ENCODE results near the gene KLF6.

Gene KLF6

GRCh38 chr10:3792710-3793219, 7.8 kb upstream of the KLF6 start:
- DNase-seq (ENCODE audit: low read depth, low spot score), result no peak

DNA sequence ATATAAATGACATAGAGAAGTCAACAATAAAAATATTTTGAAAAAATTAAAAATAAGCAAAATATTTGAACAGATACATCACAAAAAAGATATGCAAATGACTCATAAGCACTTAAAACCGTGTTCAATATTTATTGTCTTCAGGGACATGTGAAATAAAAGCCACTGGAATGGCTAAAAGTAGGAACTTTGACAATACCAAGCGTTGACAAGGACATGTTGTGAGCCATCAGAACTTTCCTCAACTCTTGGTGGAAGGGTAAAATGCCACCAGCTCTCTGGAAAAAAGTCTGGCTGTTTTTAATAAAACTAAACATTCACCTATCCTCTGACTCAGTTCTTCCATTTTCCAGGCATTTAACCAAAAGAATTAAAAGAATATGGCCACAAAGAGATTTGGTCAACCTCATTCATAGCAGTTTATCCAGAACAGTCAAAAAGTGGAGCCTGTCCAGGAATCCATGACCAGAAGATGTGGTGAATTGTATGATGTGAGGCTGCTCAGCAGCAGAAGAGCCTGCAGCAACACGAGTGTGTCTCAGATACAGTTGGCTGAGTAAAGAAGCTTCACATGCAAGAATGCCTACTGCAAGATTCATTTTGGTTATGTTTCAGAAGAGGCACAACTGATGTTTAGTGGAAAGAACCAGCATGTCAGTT, 7.1 kb upstream of the KLF6 start:
- DNase-seq (ENCODE audit: low read depth, low spot score), result no peak
- H3K4me3 ChIP-seq (ENCODE audit: low read length), result no peak overlapping the region

More at GRCh38 chr10:3792710-3793219, 7.8 kb upstream of the KLF6 start:
- H3K4me3 ChIP-seq (ENCODE audit: low read length), result no peak overlapping the region

DNA sequence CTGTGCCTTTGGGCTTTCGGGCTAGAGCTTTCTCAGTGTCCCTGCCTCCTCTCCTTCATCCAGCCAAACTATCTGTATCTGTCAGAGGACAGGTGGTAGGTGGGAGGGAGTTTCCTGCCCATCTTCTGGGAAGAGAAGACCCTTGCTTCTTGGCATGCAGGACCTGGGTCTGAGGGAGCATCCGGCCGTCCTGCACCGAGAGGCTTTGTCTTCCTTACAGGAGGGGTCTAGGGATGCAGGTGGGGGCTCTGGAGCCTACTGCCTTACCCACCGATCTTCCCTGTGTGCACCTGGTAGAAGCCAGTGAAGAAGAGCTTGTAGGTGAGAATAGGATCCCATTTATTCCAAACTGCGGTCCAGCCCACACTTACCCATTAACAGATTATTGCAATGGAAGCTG, 5.8 kb upstream of the KLF6 start:
- no peak for DNase-seq (ENCODE audit: low read depth, low spot score)
- H3K4me3 ChIP-seq (ENCODE audit: low read length), result no peak overlapping the region

GRCh38 chr10:3790272-3790671, 5.3 kb upstream of the KLF6 start:
- DNase-seq (ENCODE audit: low read depth, low spot score), result no peak
- H3K4me3 ChIP-seq (ENCODE audit: low read length), result no peak overlapping the region

- H3K4me3 ChIP-seq (ENCODE audit: low read length), result no peak overlapping the region
- no peak for DNase-seq (ENCODE audit: low read depth, low spot score)
Measured at GRCh38 chr10:3789621-3790020, 4.6 kb upstream of the KLF6 start.

GRCh38 chr10:3787816-3788215, 2.8 kb upstream of the KLF6 start:
- no peak overlapping the region for H3K4me3 ChIP-seq (ENCODE audit: low read length)
- DNase-seq (ENCODE audit: low read depth, low spot score), result no peak

DNA sequence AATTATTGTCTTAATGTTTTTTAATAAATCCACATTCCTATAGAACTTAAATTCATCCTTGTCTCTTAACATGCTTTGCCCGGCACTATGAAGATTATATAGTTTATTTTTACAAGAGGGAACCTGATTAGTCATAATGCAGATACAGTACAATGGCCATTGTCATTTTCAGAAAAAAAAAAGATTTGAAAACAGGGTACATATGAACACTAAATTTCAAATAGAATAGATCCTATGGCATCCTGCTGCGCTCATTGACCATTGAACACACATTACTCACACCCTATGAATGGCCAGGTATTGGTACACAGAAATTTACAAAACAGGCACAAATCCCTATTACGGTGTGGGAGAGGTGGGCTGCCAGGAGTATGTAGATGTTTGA, 2.0 kb upstream of the KLF6 start:
- H3K4me3 ChIP-seq (ENCODE audit: low read length), result no peak overlapping the region
- no peak for DNase-seq (ENCODE audit: low read depth, low spot score)

DNA sequence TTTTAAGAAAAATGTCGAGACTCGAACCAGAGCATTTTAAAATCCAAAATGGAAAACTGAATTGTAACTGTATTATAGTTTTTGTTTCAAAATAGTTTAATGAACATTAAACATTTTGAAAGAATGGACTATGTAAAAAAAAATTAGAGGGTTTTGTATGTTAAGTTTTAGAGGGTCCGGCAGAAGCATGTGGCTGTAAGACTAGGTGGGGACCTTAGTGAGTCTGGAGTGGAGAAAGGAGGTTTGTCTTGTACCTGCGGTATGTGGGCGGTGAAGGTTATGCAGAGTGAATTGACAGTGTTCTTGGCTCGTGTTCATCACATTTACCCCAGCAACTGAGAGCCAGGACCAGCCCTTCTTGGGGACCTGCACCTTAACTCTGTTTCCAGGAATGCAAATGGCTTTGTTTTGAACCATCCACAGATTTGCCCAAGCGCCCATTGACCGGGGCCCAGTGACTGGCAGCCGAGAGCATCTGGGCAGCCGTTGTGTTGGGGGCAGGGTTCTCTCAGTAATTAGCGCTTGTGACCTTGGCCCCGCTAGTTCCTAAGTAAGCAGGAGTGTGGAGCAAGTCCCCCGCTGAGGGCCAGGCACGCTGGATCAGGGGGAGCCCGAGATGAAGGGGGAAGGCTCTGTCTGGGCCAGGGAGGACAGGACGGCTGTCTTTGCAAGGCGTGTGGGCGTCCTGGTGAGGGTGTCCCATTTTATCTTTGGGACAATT, 1.4 kb upstream of the KLF6 start:
- H3K4me3 ChIP-seq (ENCODE audit: low read length), result peak overlapping the region; percentile 69
- DNase-seq (ENCODE audit: low read depth, low spot score), result no peak

DNA sequence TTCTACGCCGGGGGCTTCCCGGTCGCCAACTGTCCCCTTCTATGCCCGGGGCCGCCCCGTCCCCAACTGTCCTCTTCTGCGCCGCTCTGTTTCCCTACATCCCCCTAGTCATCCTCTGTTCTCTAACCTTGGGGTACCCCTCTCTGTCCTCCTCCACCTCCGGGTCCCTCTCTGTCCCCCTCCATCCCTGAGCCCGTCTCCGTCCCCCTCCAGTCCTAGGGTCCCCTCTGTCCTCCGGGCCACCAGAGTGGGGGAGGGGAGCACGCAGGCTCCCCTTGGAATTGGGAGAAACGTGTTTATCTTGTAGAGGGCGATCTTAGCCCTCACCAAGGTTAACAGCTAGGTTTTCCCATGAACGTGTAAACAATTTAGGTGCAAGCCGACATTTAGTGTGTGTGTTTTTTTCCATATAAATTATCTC, 852 bp upstream of the KLF6 start:
- DNase-seq (ENCODE audit: low read depth, low spot score), result no peak
- H3K4me3 ChIP-seq (ENCODE audit: low read length), result peak overlapping the region; percentile 69

- peak; percentile 95 for DNase-seq (ENCODE audit: low read depth, low spot score)
- peak overlapping the region; percentile 82 for H3K4me3 ChIP-seq (ENCODE audit: low read length)
Measured at GRCh38 chr10:3785251-3785850, 342 bp upstream of the KLF6 start.

GRCh38 chr10:3783682-3784432, 1.2 kb downstream of the KLF6 start:
- peak overlapping the region; percentile 82 for H3K4me3 ChIP-seq (ENCODE audit: low read length)
- peak; percentile 74 for DNase-seq (ENCODE audit: low read depth, low spot score)

GRCh38 chr10:3783316-3783681, 1.7 kb downstream of the KLF6 start:
- DNase-seq (ENCODE audit: low read depth, low spot score), result peak; percentile 57
- peak overlapping the region; percentile 82 for H3K4me3 ChIP-seq (ENCODE audit: low read length)

GRCh38 chr10:3782451-3783315, 2.3 kb downstream of the KLF6 start:
- peak; percentile 49 for DNase-seq (ENCODE audit: low read depth, low spot score)
- peak overlapping the region; percentile 82 for H3K4me3 ChIP-seq (ENCODE audit: low read length)

DNA sequence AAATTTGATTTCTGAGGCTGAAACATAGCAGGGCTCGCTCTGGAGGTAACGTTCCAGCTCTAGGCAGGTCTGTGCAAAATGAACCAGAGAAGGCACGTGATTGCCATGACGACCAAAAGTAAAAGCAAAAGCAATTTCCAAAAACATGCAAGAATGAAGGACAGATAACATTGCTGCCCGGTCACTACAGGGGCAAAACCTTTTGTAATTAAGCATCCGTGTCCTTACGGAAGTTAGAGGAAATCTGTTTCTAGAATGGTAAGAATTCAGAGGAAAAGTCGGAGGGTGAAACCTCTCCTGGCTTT, 2.9 kb downstream of the KLF6 start:
- no peak for DNase-seq (ENCODE audit: low read depth, low spot score)

GRCh38 chr10:3781468-3782145, 3.4 kb downstream of the KLF6 start:
- H3K4me3 ChIP-seq (ENCODE audit: low read length), result no peak overlapping the region
- DNase-seq (ENCODE audit: low read depth, low spot score), result no peak

More for the DNA sequence above, 2.9 kb downstream of the KLF6 start:
- H3K4me3 ChIP-seq (ENCODE audit: low read length), result no peak overlapping the region

DNA sequence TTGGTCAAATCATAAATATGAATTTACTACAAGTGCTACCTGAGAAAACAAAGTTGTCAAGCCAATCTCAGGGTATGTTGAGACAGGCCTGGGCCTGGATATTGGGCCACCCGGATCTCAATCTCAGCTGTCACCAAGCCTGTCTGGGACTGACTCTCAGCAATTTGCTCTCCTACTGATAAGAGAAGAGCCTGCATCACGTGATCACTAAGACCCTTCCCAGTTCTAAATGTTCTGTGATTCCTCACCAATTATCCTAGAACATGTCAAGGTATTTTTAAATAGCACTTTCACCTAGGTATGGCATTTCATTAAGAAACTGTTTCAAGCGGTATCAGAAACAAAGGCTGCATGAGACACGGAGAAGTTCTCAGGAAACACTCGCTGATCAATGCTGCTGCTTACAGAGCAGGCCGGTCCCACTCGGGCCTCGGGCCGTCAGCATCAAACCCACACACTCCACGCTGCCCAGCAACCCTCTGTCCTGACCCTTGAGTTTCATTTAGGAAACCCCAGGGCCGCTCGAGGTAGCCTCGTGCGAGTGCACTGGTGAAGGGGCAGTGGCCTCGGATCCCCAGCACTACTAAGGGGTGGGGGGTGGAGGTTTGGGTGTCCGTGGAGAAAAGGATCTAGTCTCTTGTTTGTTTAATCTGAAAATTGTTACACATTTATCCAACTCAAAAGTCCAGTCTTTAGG, 4.1 kb downstream of the KLF6 start:
- H3K4me3 ChIP-seq (ENCODE audit: low read length), result no peak overlapping the region
- DNase-seq (ENCODE audit: low read depth, low spot score), result no peak

DNA sequence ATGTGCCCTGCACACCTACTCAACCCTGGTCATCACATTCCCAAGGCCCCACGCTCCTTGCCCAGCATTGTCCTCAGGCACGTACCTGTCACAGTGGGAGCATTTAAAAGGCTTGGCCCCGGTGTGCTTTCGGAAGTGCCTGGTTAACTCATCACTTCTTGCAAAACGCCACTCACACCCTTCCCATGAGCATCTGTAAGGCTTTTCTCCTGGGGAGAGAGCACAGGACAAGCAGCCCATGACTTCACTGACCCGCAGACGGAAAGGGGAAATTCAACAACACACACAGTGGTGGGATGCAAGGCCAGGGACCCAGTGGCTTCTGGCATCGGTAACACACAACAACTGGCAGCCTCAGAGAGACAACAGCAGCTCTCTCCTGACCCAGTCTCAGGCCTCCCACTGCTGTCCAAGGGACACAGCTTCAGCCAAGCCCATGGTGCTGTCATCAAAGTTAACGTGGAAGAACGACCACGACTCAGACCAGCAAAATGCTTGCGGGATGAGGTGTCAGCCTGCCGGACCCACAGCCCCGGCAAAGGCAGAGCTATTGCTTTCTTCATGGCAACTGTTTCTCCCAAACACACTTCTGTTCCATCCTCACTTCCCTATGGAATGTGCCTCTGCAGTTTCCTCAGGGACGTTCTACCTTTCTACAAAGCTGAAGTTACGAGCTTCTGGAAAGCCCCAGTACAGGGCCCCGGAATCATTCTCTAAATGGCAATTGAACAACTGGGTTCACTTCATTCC, 4.8 kb downstream of the KLF6 start:
- DNase-seq (ENCODE audit: low read depth, low spot score), result no peak
- no peak overlapping the region for H3K4me3 ChIP-seq (ENCODE audit: low read length)

Data from Jurkat, Clone E6-1 (cell line).